ENCODE data around the gene NF2.

GRCh38 chr22:29636751-29637150, 33.3 kb downstream of the NF2 start:
- TF ChIP-seq POLR2A (IDR thresholded peaks at IDR 0.05) (no peak), CTCF (IDR thresholded peaks at IDR 0.05) (no peak), POLR2AphosphoS5 (IDR thresholded peaks at IDR 0.05) (no peak), EP300 (IDR thresholded peaks at IDR 0.05) (no peak)

Data from gastroesophageal sphincter (tissue), 3 donors.